Neural progenitor cell (in vitro differentiated cells): ENCODE data around the gene PRDM16. TPM values are rescaled to one million over a fixed set of nuclear protein-coding genes. Genes with fewer than 3 reads are reported as not detected.

Experiments
- DNase-seq: peaks from one replicate; pipeline ENCODE4 v3.0.0-alpha.2; 2016; ENCODE audit warnings: low spot score
- H2AFZ ChIP-seq: fragments of 200-600 bp; sonication (generic); replicated peaks from 2 replicates; pipeline ENCODE4 v1.6.1; 2016; ENCODE audit warnings: antibody characterized with exemption
- H3F3A ChIP-seq: fragments of 200-600 bp; sonication (generic); 2 replicates; pipeline ENCODE4 v1.6.1; 2016; ENCODE audit warnings: antibody characterized with exemption, low read depth
- H3K27ac ChIP-seq: fragments of 200-600 bp; sonication (generic); 2 replicates; pipeline ENCODE4 v1.5.1; 2016; ENCODE audit warnings: mild to moderate bottlenecking
- H3K27me3 ChIP-seq: fragments of 200-600 bp; sonication (generic); 2 replicates; pipeline ENCODE4 v1.6.1; 2016; ENCODE audit warnings: mild to moderate bottlenecking, moderate library complexity
- H3K36me3 ChIP-seq: fragments of 200-600 bp; sonication (generic); 2 replicates; pipeline ENCODE4 v1.5.1; 2016
- H3K4me1 ChIP-seq: fragments of 200-600 bp; sonication (generic); 2 replicates; pipeline ENCODE4 v1.6.1; 2016; ENCODE audit warnings: mixed run types
- H3K4me2 ChIP-seq: fragments of 200-600 bp; sonication (generic); 2 replicates; pipeline ENCODE4 v1.6.1; 2016
- H3K4me3 ChIP-seq: fragments of 200-600 bp; sonication (generic); 2 replicates; pipeline ENCODE4 v1.5.1; 2016
- H3K79me2 ChIP-seq: fragments of 200-600 bp; sonication (generic); 2 replicates; pipeline ENCODE4 v1.6.1; 2016; ENCODE audit warnings: low read depth
- H3K9ac ChIP-seq: fragments of 200-600 bp; sonication (generic); 2 replicates; pipeline ENCODE4 v1.6.1; 2016
- H3K9me3 ChIP-seq: fragments of 200-600 bp; sonication (generic); 2 replicates; pipeline ENCODE4 v1.5.1; 2016; ENCODE audit warnings: low read depth
- H4K20me1 ChIP-seq: fragments of 200-600 bp; sonication (generic); 2 replicates; pipeline ENCODE4 v1.6.1; 2016; ENCODE audit warnings: low read depth
- H3K27ac Mint-ChIP-seq: 3 replicates; pipeline ENCODE4 v1.8.0; 2021; ENCODE audit warnings: mixed read lengths
- H3K27me3 Mint-ChIP-seq: 2 replicates; pipeline ENCODE4 v1.8.0; 2022; ENCODE audit warnings: low read depth, mild to moderate bottlenecking, inconsistent platforms, moderate library complexity, mixed read lengths; ENCODE audit not compliant: insufficient read depth
- H3K36me3 Mint-ChIP-seq: 3 replicates; pipeline ENCODE4 v1.8.0; 2021; ENCODE audit warnings: mixed read lengths
- H3K4me1 Mint-ChIP-seq: 3 replicates; pipeline ENCODE4 v1.8.0; 2021; ENCODE audit warnings: mixed read lengths
- H3K4me3 Mint-ChIP-seq: 3 replicates; pipeline ENCODE4 v1.8.0; 2021; ENCODE audit warnings: mild to moderate bottlenecking, moderate library complexity, mixed read lengths
- H3K9me3 Mint-ChIP-seq: 3 replicates; pipeline ENCODE4 v1.8.0; 2020; ENCODE audit warnings: mixed read lengths
- EZH2 ChIP-seq: fragments of 200-600 bp; sonication (generic); IDR thresholded peaks from 2 replicates; pipeline ENCODE4 v1.6.1; 2017; ENCODE audit warnings: antibody characterized with exemption, mild to moderate bottlenecking, moderate library complexity
- EZH2phosphoT487 ChIP-seq: fragments of 200-600 bp; sonication (generic); IDR thresholded peaks from 2 replicates; pipeline ENCODE4 v1.6.1; 2017; ENCODE audit warnings: antibody characterized with exemption
- total RNA-seq: library from RNA; depleted of rRNA; stranded (reverse); fragments of >200 nt; gene quantifications from 2 replicates; pipeline ENCODE4 v1.2.3, GENCODE V29; 2015; ENCODE audit warnings: low replicate concordance
- TF ChIP-seq, protein P1 (sequence below): fragments of 200-600 bp; sonication (generic); IDR thresholded peaks from 2 replicates; pipeline ENCODE4 v1.5.1; 2017; ENCODE audit warnings: antibody characterized with exemption, mild to moderate bottlenecking

PRDM16 gene
- total RNA-seq, 1 donor from 2014 or later = 1.9 TPM

DNA sequence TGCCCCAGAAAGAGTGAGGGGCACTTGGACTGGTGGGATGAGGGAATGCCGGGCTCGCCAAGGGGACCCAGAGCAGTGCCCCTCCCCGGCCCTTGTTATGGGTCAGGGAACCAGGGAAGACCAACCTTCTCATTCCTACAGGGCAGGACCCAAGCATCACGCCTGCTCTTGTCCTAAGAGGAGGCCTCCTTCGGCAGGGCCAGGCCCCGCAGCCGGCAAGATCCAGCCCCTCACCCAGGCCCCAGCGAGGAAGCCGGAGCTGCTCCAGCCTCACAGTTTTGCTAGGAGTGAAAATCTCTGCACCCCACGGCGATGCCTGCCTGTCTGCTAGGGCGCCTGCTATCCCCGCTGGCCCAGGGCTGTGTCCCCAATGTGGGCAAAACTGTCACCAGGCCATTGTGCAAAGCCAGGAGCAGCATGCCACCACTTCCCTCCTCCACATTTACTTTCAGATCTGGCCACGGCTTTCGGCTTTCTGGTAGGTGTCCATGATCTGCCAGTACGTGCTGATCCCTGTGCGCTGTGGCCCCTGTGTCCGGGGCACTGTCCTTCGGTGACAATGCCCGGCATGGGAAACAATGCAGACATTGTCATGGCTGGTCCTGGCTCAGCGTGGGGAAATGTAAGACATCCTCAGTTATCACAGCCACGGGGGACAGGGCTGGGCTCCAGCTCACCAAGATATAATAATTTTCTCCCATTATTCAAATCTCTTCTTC, 38.2 kb upstream of the PRDM16 start:
- H3K9me3 ChIP-seq = no peaks in the 10 kb centered on the region
- peaks cover 2% of the 10 kb centered on the region for H3K27me3 Mint-ChIP-seq
- H3K4me3 Mint-ChIP-seq = no peak overlapping the region

DNA sequence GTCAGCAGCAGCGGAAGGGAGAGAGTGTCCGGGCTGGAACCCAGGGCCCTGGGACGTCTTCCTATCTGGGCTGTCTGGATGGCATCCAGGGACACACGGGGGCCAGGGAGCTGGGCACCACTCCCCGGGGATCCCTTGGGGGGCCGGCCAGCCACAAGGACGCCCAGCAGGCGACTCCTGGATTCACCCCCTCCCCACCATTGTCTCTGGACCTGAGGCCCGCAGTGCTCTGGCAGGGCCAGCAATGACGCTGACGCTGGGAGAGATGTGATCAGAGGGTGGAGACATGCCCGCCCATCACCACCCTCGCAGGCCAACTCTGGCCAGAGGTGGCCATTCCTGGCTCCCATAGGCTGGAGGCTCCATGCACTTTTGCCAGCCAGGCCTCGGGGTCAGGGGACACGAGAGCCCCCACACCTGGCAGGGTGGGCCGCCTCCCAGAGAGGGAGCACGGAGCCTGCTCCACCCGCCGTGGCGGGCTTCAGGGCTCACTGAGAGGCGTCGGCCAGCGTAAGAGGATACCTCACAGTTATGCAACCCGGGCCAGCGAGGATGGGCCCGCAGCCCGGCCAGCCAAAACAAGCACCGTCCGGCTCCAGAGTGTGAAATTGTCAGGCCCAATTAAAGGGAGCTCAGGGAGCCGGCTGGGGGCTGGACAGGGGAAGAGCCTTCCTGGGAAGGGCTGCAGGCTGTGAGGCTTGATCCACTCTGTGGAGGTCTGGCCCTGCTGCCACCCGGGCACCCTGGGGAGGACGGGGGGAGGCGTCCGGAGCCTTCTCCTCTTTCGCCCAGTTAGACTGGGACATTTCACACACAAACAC, 37.4 kb upstream of the PRDM16 start:
- Histone ChIP-seq H3F3A (no peaks in the 10 kb centered on the region), H3K4me2 (no peak overlapping the region), H3K79me2 (no peaks in the 10 kb centered on the region), H3K9me3 (no peaks in the 10 kb centered on the region), H3K27ac (no peak overlapping the region), H2AFZ (no peak overlapping the region), H3K27me3 (no peaks in the 10 kb centered on the region), H3K4me3 (no peak overlapping the region), H3K9ac (no peak overlapping the region), H4K20me1 (no peaks in the 10 kb centered on the region), H3K36me3 (no peaks in the 10 kb centered on the region), H3K4me1 (no peaks in the 10 kb centered on the region)
- H3K36me3 Mint-ChIP-seq = no peaks in the 10 kb centered on the region
- H3K4me1 Mint-ChIP-seq = peaks cover 10% of the 10 kb centered on the region
- H3K4me3 Mint-ChIP-seq = no peak overlapping the region
- H3K27ac Mint-ChIP-seq = peak overlapping the region; percentile 66
- no peak for DNase-seq
- no peaks in the 10 kb centered on the region for H3K9me3 Mint-ChIP-seq
- TF ChIP-seq EZH2phosphoT487 (no peak), EZH2 (no peak)
- TF ChIP-seq, protein P1, sequence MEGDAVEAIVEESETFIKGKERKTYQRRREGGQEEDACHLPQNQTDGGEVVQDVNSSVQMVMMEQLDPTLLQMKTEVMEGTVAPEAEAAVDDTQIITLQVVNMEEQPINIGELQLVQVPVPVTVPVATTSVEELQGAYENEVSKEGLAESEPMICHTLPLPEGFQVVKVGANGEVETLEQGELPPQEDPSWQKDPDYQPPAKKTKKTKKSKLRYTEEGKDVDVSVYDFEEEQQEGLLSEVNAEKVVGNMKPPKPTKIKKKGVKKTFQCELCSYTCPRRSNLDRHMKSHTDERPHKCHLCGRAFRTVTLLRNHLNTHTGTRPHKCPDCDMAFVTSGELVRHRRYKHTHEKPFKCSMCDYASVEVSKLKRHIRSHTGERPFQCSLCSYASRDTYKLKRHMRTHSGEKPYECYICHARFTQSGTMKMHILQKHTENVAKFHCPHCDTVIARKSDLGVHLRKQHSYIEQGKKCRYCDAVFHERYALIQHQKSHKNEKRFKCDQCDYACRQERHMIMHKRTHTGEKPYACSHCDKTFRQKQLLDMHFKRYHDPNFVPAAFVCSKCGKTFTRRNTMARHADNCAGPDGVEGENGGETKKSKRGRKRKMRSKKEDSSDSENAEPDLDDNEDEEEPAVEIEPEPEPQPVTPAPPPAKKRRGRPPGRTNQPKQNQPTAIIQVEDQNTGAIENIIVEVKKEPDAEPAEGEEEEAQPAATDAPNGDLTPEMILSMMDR = no peak
- H3K27me3 Mint-ChIP-seq = peaks cover 2% of the 10 kb centered on the region

More for the DNA sequence above, 38.2 kb upstream of the PRDM16 start:
- Histone ChIP-seq H3K27ac (no peak overlapping the region), H2AFZ (no peak overlapping the region), H3K9ac (no peak overlapping the region), H3K4me2 (no peak overlapping the region), H3K27me3 (no peaks in the 10 kb centered on the region), H4K20me1 (no peaks in the 10 kb centered on the region), H3F3A (no peaks in the 10 kb centered on the region), H3K4me3 (no peak overlapping the region), H3K79me2 (no peaks in the 10 kb centered on the region), H3K36me3 (no peaks in the 10 kb centered on the region), H3K4me1 (no peaks in the 10 kb centered on the region)
- Mint-ChIP-seq H3K9me3 (no peaks in the 10 kb centered on the region), H3K4me1 (peaks cover 7% of the 10 kb centered on the region), H3K27ac (peak overlapping the region; percentile 66), H3K36me3 (no peaks in the 10 kb centered on the region)
- TF ChIP-seq, protein P1 = no peak
- TF ChIP-seq EZH2 = no peak
- no peak for TF ChIP-seq EZH2phosphoT487
- no peak for DNase-seq

DNA sequence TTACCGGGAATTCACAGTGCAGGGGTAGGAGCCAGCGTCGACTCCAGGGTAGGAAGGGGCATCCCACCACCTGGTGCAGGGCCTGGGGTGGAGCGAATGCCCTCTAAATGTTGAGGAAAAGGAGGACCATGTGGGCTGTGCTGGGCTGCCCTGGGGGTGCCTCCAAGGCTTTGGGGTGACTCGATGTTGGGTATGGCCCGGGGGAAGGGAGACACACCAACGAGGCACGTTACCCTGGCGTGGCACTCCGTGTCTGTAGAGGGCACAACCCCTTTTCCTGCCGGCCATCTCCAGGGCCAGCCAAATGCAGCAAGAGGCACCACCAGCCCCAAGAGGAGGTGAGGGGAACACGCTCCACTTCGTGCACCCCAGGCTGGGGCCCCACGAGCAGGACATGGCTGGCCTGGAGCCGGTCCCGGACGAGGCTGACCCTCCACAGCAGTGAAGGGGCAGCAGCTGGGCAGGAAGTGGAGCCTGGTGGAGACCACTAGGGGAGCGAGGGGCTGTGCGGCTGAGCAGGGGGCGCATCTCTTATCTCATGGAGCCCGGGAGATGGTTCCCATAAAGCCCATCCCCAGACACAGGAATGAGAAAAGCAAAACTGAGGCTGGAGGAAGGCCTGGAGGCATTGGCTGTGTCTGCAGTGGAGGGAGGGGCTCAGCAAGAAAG, 36.5 kb upstream of the PRDM16 start:
- Histone ChIP-seq H3K9me3 (no peaks in the 10 kb centered on the region), H3K27ac (no peak overlapping the region), H3K4me3 (no peak overlapping the region), H3F3A (no peaks in the 10 kb centered on the region), H2AFZ (no peak overlapping the region), H3K79me2 (no peaks in the 10 kb centered on the region), H3K4me1 (no peaks in the 10 kb centered on the region), H4K20me1 (no peaks in the 10 kb centered on the region), H3K36me3 (no peaks in the 10 kb centered on the region), H3K9ac (no peak overlapping the region), H3K4me2 (no peak overlapping the region), H3K27me3 (no peaks in the 10 kb centered on the region)
- Mint-ChIP-seq H3K4me1 (peaks cover 13% of the 10 kb centered on the region), H3K36me3 (no peaks in the 10 kb centered on the region), H3K27ac (peak overlapping the region; percentile 57), H3K27me3 (peaks cover 2% of the 10 kb centered on the region), H3K4me3 (no peak overlapping the region), H3K9me3 (no peaks in the 10 kb centered on the region)
- TF ChIP-seq, protein P1 = no peak
- no peak for TF ChIP-seq EZH2phosphoT487
- no peak for TF ChIP-seq EZH2
- no peak for DNase-seq
